ENCODE measurements around the gene SAMD11.

The SAMD11 gene

GRCh38 chr1:932173-932510 is 8.4 kb downstream of the SAMD11 start:
- DNase-seq (ENCODE audit: extremely low read depth in 1 of 2, low read depth in 1 of 2), result no peak

- no peak for DNase-seq (ENCODE audit: extremely low read depth in 1 of 2, low read depth in 1 of 2)
These were observed 9.3 kb downstream of the SAMD11 start for GRCh38 chr1:932776-933602.

GRCh38 chr1:933603-933940 is 9.8 kb downstream of the SAMD11 start:
- DNase-seq (ENCODE audit: extremely low read depth in 1 of 2, low read depth in 1 of 2), result no peak

GRCh38 chr1:934991-935750 is 11.4 kb downstream of the SAMD11 start:
- DNase-seq (ENCODE audit: extremely low read depth in 1 of 2, low read depth in 1 of 2), result no peak

- DNase-seq (ENCODE audit: extremely low read depth in 1 of 2, low read depth in 1 of 2), result no peak
These were observed 12.1 kb downstream of the SAMD11 start for GRCh38 chr1:935751-936231.

- no peak for DNase-seq (ENCODE audit: extremely low read depth in 1 of 2, low read depth in 1 of 2)
These were observed 12.9 kb downstream of the SAMD11 start for GRCh38 chr1:936348-937264.

- DNase-seq (ENCODE audit: extremely low read depth in 1 of 2, low read depth in 1 of 2), result no peak
These were observed 13.8 kb downstream of the SAMD11 start for GRCh38 chr1:937521-937920.

GRCh38 chr1:938088-938683 is 14.5 kb downstream of the SAMD11 start:
- no peak for DNase-seq (ENCODE audit: extremely low read depth in 1 of 2, low read depth in 1 of 2)

- DNase-seq (ENCODE audit: extremely low read depth in 1 of 2, low read depth in 1 of 2), result no peak
These were observed 15.2 kb downstream of the SAMD11 start for GRCh38 chr1:938711-939489.

- no peak for DNase-seq (ENCODE audit: extremely low read depth in 1 of 2, low read depth in 1 of 2)
These were observed 15.9 kb downstream of the SAMD11 start for GRCh38 chr1:939511-940106.

GRCh38 chr1:940107-941014 is 16.6 kb downstream of the SAMD11 start:
- DNase-seq (ENCODE audit: extremely low read depth in 1 of 2, low read depth in 1 of 2), result no peak

- no peak for DNase-seq (ENCODE audit: extremely low read depth in 1 of 2, low read depth in 1 of 2)
These were observed 17.4 kb downstream of the SAMD11 start for GRCh38 chr1:941015-941587.

- DNase-seq (ENCODE audit: extremely low read depth in 1 of 2, low read depth in 1 of 2), result no peak
These were observed 18.1 kb downstream of the SAMD11 start for GRCh38 chr1:941588-942383.

- DNase-seq (ENCODE audit: extremely low read depth in 1 of 2, low read depth in 1 of 2), result no peak
These were observed 18.7 kb downstream of the SAMD11 start for GRCh38 chr1:942411-942821.

- no peak for DNase-seq (ENCODE audit: extremely low read depth in 1 of 2, low read depth in 1 of 2)
These were observed 19.3 kb downstream of the SAMD11 start for GRCh38 chr1:942864-943533.

GRCh38 chr1:943545-944340 is 20.0 kb downstream of the SAMD11 start:
- no peak for DNase-seq (ENCODE audit: extremely low read depth in 1 of 2, low read depth in 1 of 2)

All from activated CD8-positive, alpha-beta memory T cell treated with anti-CD3 and anti-CD28 coated beads for 1 hour (primary cell).